Measurements from ENCODE around the gene TMEM126A. TPM values are rescaled to one million over a fixed set of nuclear protein-coding genes. Genes with fewer than 3 reads are reported as not detected.

The TMEM126A gene
- total and polyA plus RNA-seq, 7 experiments from 2014 or later, result 17.8 to 68.0 (median 20.5) TPM

Other genes starting within 250 kb of the TMEM126A start
- gene DLG2, start 20.6 kb upstream of the TMEM126A start, total RNA-seq, result 1 to 10 TPM; 1.1 to 6.1 (median 3.8) TPM
- under 1 TPM; 0.64 to 0.76 TPM for gene DLG2, start 20.6 kb upstream of the TMEM126A start, polyA plus RNA-seq
- 10 to 100 TPM; 22.1 to 50.4 (median 36.4) TPM for gene TMEM126B, start 19.4 kb upstream of the TMEM126A start, total RNA-seq
- 10 to 100 TPM; 47.1 to 59.3 TPM for gene TMEM126B, start 19.4 kb upstream of the TMEM126A start, polyA plus RNA-seq
- gene CREBZF, start 17.2 kb downstream of the TMEM126A start, total RNA-seq, result 100 to 1,000 TPM in 2 of 5 experiments, 10 to 100 TPM in 3; 56.9 to 114 (median 59.7) TPM
- gene CREBZF, start 17.2 kb downstream of the TMEM126A start, polyA plus RNA-seq, result 10 to 100 TPM; 13.0 to 16.8 TPM
- gene CCDC89, start 38.2 kb downstream of the TMEM126A start, total RNA-seq, result 1 to 10 TPM in 1 of 5 experiments, under 1 TPM in 1, not detected in 3; 0.73 to 1.2 TPM
- gene CCDC89, start 38.2 kb downstream of the TMEM126A start, polyA plus RNA-seq, result not detected
- gene SYTL2, start 163.2 kb downstream of the TMEM126A start, total RNA-seq, result 10 to 100 TPM; 24.8 to 62.9 (median 27.5) TPM
- 10 to 100 TPM; 12.0 to 33.3 TPM for gene SYTL2, start 163.2 kb downstream of the TMEM126A start, polyA plus RNA-seq
- not detected for gene CCDC83, start 207.4 kb downstream of the TMEM126A start, total RNA-seq
- not detected for gene CCDC83, start 207.4 kb downstream of the TMEM126A start, polyA plus RNA-seq

Data from naive thymus-derived CD4-positive, alpha-beta T cell (primary cell).